Measurements from ENCODE around the gene ECE1. TPM values are rescaled to one million over a fixed set of nuclear protein-coding genes. Genes with fewer than 3 reads are reported as not detected.

Gene ECE1
- total and polyA plus RNA-seq, 10 of the 15 experiments (the other 5 are each of a cell fraction or from before 2014, with no cell fraction given): 0.97 to 81.0 (median 37.0) TPM

DNA sequence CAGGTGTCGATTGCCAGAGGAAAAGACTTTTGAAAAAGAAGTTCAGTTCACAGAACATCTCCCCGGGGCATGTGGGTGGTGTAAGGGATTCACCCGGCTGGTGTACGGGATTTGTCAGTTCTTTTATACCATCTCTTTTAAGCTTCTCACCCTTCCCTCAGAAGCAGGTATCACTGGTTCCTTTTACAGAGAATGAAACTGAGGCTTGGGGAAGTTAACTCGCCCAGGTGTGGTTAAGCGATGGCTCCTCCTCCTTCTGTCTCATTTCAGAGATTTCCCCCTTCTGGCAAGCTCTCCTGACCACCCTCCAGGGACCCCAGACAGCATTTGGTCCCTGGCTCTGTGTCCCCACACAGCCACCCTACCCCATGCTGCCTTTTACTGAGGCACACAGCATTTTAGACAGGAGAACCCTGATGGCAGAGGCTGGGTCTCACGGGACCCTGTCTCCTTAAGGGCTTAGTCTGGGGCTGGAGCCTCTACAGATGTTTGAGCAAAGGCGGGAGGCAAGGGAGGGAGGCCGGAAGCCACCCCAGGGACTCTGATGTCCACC, 2.8 kb upstream of the ECE1 start (continued):
- TF ChIP-seq, protein P1, sequence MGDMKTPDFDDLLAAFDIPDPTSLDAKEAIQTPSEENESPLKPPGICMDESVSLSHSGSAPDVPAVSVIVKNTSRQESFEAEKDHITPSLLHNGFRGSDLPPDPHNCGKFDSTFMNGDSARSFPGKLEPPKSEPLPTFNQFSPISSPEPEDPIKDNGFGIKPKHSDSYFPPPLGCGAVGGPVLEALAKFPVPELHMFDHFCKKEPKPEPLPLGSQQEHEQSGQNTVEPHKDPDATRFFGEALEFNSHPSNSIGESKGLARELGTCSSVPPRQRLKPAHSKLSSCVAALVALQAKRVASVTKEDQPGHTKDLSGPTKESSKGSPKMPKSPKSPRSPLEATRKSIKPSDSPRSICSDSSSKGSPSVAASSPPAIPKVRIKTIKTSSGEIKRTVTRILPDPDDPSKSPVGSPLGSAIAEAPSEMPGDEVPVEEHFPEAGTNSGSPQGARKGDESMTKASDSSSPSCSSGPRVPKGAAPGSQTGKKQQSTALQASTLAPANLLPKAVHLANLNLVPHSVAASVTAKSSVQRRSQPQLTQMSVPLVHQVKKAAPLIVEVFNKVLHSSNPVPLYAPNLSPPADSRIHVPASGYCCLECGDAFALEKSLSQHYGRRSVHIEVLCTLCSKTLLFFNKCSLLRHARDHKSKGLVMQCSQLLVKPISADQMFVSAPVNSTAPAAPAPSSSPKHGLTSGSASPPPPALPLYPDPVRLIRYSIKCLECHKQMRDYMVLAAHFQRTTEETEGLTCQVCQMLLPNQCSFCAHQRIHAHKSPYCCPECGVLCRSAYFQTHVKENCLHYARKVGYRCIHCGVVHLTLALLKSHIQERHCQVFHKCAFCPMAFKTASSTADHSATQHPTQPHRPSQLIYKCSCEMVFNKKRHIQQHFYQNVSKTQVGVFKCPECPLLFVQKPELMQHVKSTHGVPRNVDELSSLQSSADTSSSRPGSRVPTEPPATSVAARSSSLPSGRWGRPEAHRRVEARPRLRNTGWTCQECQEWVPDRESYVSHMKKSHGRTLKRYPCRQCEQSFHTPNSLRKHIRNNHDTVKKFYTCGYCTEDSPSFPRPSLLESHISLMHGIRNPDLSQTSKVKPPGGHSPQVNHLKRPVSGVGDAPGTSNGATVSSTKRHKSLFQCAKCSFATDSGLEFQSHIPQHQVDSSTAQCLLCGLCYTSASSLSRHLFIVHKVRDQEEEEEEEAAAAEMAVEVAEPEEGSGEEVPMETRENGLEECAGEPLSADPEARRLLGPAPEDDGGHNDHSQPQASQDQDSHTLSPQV (IDR thresholded peaks at IDR 0.05): no peak
- TF ChIP-seq NBN (IDR thresholded peaks at IDR 0.05): 0 out of 2 replicates have a peak, but pooled peaks have one; percentile 20
- TF ChIP-seq, protein P2, sequence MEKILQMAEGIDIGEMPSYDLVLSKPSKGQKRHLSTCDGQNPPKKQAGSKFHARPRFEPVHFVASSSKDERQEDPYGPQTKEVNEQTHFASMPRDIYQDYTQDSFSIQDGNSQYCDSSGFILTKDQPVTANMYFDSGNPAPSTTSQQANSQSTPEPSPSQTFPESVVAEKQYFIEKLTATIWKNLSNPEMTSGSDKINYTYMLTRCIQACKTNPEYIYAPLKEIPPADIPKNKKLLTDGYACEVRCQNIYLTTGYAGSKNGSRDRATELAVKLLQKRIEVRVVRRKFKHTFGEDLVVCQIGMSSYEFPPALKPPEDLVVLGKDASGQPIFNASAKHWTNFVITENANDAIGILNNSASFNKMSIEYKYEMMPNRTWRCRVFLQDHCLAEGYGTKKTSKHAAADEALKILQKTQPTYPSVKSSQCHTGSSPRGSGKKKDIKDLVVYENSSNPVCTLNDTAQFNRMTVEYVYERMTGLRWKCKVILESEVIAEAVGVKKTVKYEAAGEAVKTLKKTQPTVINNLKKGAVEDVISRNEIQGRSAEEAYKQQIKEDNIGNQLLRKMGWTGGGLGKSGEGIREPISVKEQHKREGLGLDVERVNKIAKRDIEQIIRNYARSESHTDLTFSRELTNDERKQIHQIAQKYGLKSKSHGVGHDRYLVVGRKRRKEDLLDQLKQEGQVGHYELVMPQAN (conservative IDR thresholded peaks at IDR 0.05): no peak
- TF ChIP-seq, protein P3, sequence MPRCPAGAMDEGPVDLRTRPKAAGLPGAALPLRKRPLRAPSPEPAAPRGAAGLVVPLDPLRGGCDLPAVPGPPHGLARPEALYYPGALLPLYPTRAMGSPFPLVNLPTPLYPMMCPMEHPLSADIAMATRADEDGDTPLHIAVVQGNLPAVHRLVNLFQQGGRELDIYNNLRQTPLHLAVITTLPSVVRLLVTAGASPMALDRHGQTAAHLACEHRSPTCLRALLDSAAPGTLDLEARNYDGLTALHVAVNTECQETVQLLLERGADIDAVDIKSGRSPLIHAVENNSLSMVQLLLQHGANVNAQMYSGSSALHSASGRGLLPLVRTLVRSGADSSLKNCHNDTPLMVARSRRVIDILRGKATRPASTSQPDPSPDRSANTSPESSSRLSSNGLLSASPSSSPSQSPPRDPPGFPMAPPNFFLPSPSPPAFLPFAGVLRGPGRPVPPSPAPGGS (IDR thresholded peaks at IDR 0.05; ENCODE audit: borderline replicate concordance, insufficient read depth, low read depth, low read length, poor library complexity, severe bottlenecking): no peak
- TF ChIP-seq, protein P4, sequence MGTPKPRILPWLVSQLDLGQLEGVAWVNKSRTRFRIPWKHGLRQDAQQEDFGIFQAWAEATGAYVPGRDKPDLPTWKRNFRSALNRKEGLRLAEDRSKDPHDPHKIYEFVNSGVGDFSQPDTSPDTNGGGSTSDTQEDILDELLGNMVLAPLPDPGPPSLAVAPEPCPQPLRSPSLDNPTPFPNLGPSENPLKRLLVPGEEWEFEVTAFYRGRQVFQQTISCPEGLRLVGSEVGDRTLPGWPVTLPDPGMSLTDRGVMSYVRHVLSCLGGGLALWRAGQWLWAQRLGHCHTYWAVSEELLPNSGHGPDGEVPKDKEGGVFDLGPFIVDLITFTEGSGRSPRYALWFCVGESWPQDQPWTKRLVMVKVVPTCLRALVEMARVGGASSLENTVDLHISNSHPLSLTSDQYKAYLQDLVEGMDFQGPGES (IDR thresholded peaks at IDR 0.05): no peak
- TF ChIP-seq, protein P5, sequence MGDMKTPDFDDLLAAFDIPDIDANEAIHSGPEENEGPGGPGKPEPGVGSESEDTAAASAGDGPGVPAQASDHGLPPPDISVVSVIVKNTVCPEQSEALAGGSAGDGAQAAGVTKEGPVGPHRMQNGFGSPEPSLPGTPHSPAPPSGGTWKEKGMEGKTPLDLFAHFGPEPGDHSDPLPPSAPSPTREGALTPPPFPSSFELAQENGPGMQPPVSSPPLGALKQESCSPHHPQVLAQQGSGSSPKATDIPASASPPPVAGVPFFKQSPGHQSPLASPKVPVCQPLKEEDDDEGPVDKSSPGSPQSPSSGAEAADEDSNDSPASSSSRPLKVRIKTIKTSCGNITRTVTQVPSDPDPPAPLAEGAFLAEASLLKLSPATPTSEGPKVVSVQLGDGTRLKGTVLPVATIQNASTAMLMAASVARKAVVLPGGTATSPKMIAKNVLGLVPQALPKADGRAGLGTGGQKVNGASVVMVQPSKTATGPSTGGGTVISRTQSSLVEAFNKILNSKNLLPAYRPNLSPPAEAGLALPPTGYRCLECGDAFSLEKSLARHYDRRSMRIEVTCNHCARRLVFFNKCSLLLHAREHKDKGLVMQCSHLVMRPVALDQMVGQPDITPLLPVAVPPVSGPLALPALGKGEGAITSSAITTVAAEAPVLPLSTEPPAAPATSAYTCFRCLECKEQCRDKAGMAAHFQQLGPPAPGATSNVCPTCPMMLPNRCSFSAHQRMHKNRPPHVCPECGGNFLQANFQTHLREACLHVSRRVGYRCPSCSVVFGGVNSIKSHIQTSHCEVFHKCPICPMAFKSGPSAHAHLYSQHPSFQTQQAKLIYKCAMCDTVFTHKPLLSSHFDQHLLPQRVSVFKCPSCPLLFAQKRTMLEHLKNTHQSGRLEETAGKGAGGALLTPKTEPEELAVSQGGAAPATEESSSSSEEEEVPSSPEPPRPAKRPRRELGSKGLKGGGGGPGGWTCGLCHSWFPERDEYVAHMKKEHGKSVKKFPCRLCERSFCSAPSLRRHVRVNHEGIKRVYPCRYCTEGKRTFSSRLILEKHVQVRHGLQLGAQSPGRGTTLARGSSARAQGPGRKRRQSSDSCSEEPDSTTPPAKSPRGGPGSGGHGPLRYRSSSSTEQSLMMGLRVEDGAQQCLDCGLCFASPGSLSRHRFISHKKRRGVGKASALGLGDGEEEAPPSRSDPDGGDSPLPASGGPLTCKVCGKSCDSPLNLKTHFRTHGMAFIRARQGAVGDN (IDR thresholded peaks at IDR 0.05): 0 out of 2 replicates have a peak, but pooled peaks have one; percentile 18
- TF ChIP-seq POLR2AphosphoS2 (IDR thresholded peaks at IDR 0.05; ENCODE audit: low read depth, low read length): no peak
- TF ChIP-seq, protein P6, sequence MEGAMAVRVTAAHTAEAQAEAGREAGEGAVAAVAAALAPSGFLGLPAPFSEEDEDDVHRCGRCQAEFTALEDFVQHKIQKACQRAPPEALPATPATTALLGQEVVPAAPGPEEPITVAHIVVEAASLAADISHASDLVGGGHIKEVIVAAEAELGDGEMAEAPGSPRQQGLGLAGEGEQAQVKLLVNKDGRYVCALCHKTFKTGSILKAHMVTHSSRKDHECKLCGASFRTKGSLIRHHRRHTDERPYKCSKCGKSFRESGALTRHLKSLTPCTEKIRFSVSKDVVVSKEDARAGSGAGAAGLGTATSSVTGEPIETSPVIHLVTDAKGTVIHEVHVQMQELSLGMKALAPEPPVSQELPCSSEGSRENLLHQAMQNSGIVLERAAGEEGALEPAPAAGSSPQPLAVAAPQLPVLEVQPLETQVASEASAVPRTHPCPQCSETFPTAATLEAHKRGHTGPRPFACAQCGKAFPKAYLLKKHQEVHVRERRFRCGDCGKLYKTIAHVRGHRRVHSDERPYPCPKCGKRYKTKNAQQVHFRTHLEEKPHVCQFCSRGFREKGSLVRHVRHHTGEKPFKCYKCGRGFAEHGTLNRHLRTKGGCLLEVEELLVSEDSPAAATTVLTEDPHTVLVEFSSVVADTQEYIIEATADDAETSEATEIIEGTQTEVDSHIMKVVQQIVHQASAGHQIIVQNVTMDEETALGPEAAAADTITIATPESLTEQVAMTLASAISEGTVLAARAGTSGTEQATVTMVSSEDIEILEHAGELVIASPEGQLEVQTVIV (IDR thresholded peaks at IDR 0.05; ENCODE audit: borderline replicate concordance, partially characterized antibody): no peak
- TF ChIP-seq, protein P7, sequence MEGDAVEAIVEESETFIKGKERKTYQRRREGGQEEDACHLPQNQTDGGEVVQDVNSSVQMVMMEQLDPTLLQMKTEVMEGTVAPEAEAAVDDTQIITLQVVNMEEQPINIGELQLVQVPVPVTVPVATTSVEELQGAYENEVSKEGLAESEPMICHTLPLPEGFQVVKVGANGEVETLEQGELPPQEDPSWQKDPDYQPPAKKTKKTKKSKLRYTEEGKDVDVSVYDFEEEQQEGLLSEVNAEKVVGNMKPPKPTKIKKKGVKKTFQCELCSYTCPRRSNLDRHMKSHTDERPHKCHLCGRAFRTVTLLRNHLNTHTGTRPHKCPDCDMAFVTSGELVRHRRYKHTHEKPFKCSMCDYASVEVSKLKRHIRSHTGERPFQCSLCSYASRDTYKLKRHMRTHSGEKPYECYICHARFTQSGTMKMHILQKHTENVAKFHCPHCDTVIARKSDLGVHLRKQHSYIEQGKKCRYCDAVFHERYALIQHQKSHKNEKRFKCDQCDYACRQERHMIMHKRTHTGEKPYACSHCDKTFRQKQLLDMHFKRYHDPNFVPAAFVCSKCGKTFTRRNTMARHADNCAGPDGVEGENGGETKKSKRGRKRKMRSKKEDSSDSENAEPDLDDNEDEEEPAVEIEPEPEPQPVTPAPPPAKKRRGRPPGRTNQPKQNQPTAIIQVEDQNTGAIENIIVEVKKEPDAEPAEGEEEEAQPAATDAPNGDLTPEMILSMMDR (IDR thresholded peaks at IDR 0.05 in 2 of 3, conservative IDR thresholded peaks at IDR 0.05 in 1 of 3; ENCODE audit: control insufficient read depth in 2 of 3, extremely low read depth in 1 of 3, insufficient read depth in 1 of 3, low read depth in 3 of 3, low read length in 3 of 3): no peak
- TF ChIP-seq CBX5 (IDR thresholded peaks at IDR 0.05; ENCODE audit: low read depth): no peak

All from GM12878 (cell line).